Mucosa of descending colon (tissue), 3 donors: ENCODE measurements around the gene HSPG2. TPM values are rescaled to one million over a fixed set of nuclear protein-coding genes. Genes with fewer than 3 reads are reported as not detected.
A peak's percentile ranks its signal among the peaks of the same experiment; 100 is the strongest.

ENCODE experiments used
- ATAC-seq: fragments of 200-7000 bp; cut with Tn5 transposase; one replicate; pipeline ENCODE4 v1.9.1; 2020; ENCODE audit warnings: mild to moderate bottlenecking, moderate library complexity
- DNase-seq, 3 donors: peaks; one replicate each; pipeline ENCODE4 v3.0.0-alpha.2; 2020
- H3K36me3 ChIP-seq: fragments of 200-600 bp; one replicate; pipeline ENCODE4 v1.8.0; 2021; ENCODE audit warnings: low read depth, mild to moderate bottlenecking
- H3K4me1 ChIP-seq: fragments of 200-600 bp; one replicate; pipeline ENCODE4 v1.8.0; 2021; ENCODE audit warnings: low read depth, mild to moderate bottlenecking
- H3K4me3 ChIP-seq: fragments of 200-600 bp; one replicate; pipeline ENCODE4 v1.8.0; 2021; ENCODE audit warnings: mild to moderate bottlenecking
- H3K9me3 ChIP-seq: fragments of 200-600 bp; one replicate; pipeline ENCODE4 v1.8.0; 2021; ENCODE audit warnings: mild to moderate bottlenecking
- CTCF ChIP-seq: fragments of 200-600 bp; IDR thresholded peaks from one replicate; pipeline ENCODE4 v1.8.0; 2022; ENCODE audit warnings: antibody characterized with exemption, mild to moderate bottlenecking
- intact Hi-C, 2 donors: fragments of 100-400 bp; cut with DNase I in 1 of 2; cut with micrococcal nuclease in 1 of 2; formaldehyde crosslinking; loops; one replicate each; pipeline versions ENCODE4 v1.11.0 to v1.11.1; 2022; cut with DNase I, micrococcal nuclease
- total RNA-seq, 3 donors: library from RNA; stranded (reverse); fragmentation: NEBNext Ultra II Directional in 2 of 3; extraction: Animal tissue kit (Norgen Biotek cat#: 25700) in 2 of 3; gene quantifications; one replicate each; pipeline versions ENCODE4 v1.2.1 to v1.2.4, GENCODE V29; 2021 to 2023
- donor health status: DM: no; HTN: no; CAD: no; lungs with moderate emphysema.
- donor health status: DM: no; HTN: no; CAD: no.
- donor health status: DM: no; HTN: yes; CAD: no.

Gene HSPG2
- total RNA-seq, 3 donors from 2014 or later: 142 to 436 (median 197) TPM

- DNase-seq: peak in 2 of 3 donors; percentile 19 to 49
Measured at GRCh38 chr1:21822349-21822748, 114.8 kb downstream of the HSPG2 start.

GRCh38 chr1:21821385-21822019 is 115.6 kb downstream of the HSPG2 start:
- H3K4me3 ChIP-seq: no peak overlapping the region
- no peak for DNase-seq
- no peaks in the 10 kb centered on the region for H3K9me3 ChIP-seq
- no peaks in the 10 kb centered on the region for H3K4me1 ChIP-seq
- no peak for ATAC-seq
- intact Hi-C loops: no loop called here
- no peak for TF ChIP-seq CTCF
- no peaks in the 10 kb centered on the region for H3K36me3 ChIP-seq

More at GRCh38 chr1:21822349-21822748, 114.8 kb downstream of the HSPG2 start:
- intact Hi-C loops: no loop called here
- peak; percentile 35 for ATAC-seq
- H3K4me1 ChIP-seq: no peaks in the 10 kb centered on the region
- H3K4me3 ChIP-seq: no peak overlapping the region
- H3K36me3 ChIP-seq: no peaks in the 10 kb centered on the region
- no peak for TF ChIP-seq CTCF
- no peaks in the 10 kb centered on the region for H3K9me3 ChIP-seq

- Histone ChIP-seq H3K9me3 (no peaks in the 10 kb centered on the region), H3K4me3 (no peak overlapping the region), H3K4me1 (no peaks in the 10 kb centered on the region), H3K36me3 (no peaks in the 10 kb centered on the region)
- DNase-seq (no peak), ATAC-seq (no peak)
- intact Hi-C loops: no loop called here
- TF ChIP-seq CTCF: no peak
Measured at GRCh38 chr1:21820597-21821232, 116.4 kb downstream of the HSPG2 start.

GRCh38 chr1:21818656-21819055 is 118.5 kb downstream of the HSPG2 start:
- Histone ChIP-seq H3K4me1 (no peaks in the 10 kb centered on the region), H3K4me3 (no peak overlapping the region), H3K9me3 (no peaks in the 10 kb centered on the region), H3K36me3 (no peaks in the 10 kb centered on the region)
- intact Hi-C loops: no loop called here
- ATAC-seq (peak; percentile 81), DNase-seq (peak in 2 of 3 donors; percentile 56 to 69)
- TF ChIP-seq CTCF: no peak

GRCh38 chr1:21816602-21817302 is 120.4 kb downstream of the HSPG2 start:
- intact Hi-C loops: no loop called here
- Histone ChIP-seq H3K36me3 (no peaks in the 10 kb centered on the region), H3K9me3 (no peaks in the 10 kb centered on the region), H3K4me3 (no peak overlapping the region), H3K4me1 (no peaks in the 10 kb centered on the region)
- DNase-seq (no peak), ATAC-seq (peak; percentile 54)
- TF ChIP-seq CTCF: no peak
